AML-193 (cell line): ENCODE results near the gene C16orf89.
A peak's percentile ranks its signal among the peaks of the same experiment; 100 is the strongest.

Experiments
- DNase-seq, 2 experiments: peaks; one replicate each; lab custom pipeline; 2025; lab: John Stamatoyannopoulos, UW

Gene C16orf89

DNA sequence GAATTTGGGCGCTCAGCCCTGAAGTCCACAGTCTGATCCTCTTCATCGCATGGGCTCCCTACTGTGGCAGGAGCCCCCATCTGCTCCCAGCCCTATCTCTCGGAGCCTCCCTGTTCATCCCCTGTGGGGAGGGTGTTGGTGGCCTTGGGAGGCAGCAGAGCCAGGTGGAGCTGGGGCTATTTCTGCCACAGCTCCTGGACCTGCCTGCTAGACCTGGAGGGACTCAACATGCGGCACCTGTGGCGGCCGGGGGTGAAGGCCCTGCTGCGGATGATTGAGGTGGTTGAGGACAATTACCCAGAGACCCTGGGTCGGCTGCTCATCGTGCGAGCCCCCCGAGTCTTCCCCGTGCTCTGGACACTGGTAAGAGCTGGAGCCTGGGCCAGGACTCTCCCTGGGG is 62.5 kb downstream of the C16orf89 start:
- no peak for DNase-seq

DNA sequence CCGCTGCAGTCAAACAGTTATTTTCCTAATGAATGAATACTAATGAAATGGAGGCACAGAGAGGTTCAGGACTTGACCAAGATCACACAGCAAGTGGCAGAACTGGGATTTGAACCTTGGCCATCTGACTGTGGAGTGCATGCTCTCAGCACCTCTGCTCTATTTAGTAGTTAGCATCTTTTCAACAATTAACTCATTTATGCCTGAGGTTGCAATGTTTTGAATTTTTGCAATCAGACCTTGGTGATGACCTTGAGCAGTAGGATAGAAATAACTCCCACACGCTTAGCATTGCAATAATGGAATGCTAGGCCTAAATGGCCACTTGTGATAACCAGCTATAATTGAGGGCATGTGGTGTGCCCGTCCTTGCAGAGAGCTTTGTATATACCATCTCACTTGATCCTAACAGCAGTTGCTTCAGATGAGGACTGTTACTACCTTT is 63.0 kb downstream of the C16orf89 start:
- DNase-seq = no peak

GRCh38 chr16:5001986-5002385 is 63.8 kb downstream of the C16orf89 start:
- no peak for DNase-seq

DNA sequence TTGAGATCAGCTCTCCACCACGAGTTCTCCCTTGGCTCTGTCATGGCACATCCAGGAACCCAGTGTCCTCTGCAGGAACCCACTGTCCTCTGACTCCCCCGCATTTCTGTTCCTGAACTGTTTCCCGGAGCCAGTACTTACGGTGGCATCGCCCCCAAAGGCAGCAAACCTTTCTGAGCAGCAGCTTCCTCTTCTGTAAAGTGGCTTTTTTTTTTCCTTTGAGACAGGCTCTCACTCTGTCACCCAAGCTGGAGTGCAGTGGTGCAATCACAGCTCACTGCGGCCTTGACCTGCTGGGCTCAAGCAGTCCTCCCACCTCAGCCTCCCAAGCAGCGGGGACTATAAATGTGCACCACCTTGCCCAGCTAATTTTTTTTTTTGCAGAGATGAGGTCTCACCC is 64.2 kb downstream of the C16orf89 start:
- peak; percentile 41 to 54 for DNase-seq

DNA sequence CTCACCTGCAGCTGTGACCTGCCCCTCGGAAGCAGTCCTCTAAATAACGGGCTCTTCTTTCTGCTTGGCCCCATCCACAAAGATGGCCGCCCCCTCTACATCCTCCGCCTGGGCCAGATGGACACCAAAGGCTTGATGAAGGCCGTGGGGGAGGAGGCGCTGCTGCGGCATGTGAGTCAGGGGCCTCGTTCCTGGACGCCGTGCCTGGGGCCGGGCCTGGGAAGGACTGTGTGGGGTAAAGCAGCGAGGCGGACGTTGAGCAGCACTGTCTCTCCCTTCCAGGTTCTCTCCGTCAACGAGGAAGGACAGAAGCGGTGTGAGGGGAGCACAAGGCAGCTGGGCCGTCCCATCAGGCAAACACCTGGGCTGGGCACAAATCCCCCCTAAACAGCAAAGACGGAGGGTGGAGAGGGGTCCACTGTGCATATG is 65.2 kb downstream of the C16orf89 start:
- no peak for DNase-seq

DNA sequence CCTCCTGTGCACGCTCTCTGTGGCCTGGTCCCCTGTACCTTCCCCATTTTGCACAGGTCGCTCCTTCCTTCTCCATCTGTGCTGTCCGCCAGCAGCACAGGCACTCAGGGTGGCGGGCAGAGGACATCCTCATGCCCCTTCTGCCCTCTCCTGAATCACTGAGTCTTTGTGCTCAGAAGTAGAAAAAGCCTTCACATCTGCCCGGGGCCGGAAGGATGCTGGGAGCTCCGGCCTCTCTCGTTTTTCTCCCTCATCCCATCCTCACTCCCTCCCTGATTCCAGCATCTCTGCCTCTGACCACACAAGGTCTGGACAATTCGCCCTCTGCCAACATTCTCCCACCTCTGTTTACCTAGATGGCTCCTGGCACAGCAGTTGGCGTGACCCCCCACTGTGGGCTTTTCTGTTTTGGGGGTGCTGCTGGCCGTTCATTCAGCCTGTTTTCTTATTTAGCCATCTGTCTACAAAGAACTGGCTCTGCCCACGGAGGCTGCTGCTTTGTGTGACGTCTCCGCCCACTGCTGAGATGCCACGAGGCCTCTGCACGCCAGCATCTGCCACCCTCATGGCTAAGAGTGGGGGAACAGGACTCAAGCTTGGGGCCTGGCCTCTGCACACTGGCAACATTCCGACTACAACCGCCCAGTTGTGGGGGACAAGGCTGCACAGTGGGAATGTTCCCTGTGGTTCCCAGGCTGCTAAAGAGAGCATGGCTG is 70.9 kb downstream of the C16orf89 start:
- DNase-seq = no peak
